Fibroblast of lung (primary cell): ENCODE measurements around the gene SUSD1. TPM values are rescaled to one million over a fixed set of nuclear protein-coding genes. Genes with fewer than 3 reads are reported as not detected.
"Not testable (repeated sequence)": the region's sequence is repeated elsewhere in the genome, so short reads cannot be mapped to it uniquely, and the experiment has no call there.

ENCODE experiments used
- DNase-seq, 2 donors: peaks; one replicate each; pipeline versions ENCODE4 v3.0.0 to v3.0.0-alpha.2; 2010; ENCODE audit warnings: low read depth in 2 of 2
- H2AFZ ChIP-seq: 2 replicates; pipeline ENCODE4 v1.5.1; 2012; ENCODE audit warnings: low read length, control low read depth, inconsistent platforms
- H3K27ac ChIP-seq: 2 replicates; pipeline ENCODE4 v1.5.1; 2011; ENCODE audit warnings: low read length, control low read depth; ENCODE audit not compliant: insufficient read depth
- H3K27me3 ChIP-seq: 2 replicates; pipeline ENCODE4 v1.5.1; 2011; ENCODE audit warnings: mild to moderate bottlenecking, low read length; ENCODE audit not compliant: control insufficient read depth, insufficient read depth
- H3K36me3 ChIP-seq: 2 replicates; pipeline ENCODE4 v1.5.1; 2011; ENCODE audit warnings: low read length; ENCODE audit not compliant: control insufficient read depth, insufficient read depth
- H3K4me1 ChIP-seq: 2 replicates; pipeline ENCODE4 v1.5.1; 2011; ENCODE audit warnings: low read length; ENCODE audit not compliant: control insufficient read depth, insufficient read depth; ENCODE audit errors: extremely low read depth
- H3K4me2 ChIP-seq: 2 replicates; pipeline ENCODE4 v1.5.1; 2011; ENCODE audit warnings: low read length, control low read depth; ENCODE audit not compliant: insufficient read depth; ENCODE audit errors: extremely low read depth
- H3K4me3 ChIP-seq, 4 experiments: fragments of 200-600 bp in 1 of 4; sonication (generic) in 1 of 4; replicated peaks in 1 of 4; 2 replicates each; pipeline ENCODE4 v1.5.1; 2011 to 2016; ENCODE audit warnings: low read length in 4 of 4, low read depth in 3 of 4, mild to moderate bottlenecking in 3 of 4, control low read depth in 2 of 4, inconsistent platforms in 1 of 4, mixed read lengths in 1 of 4; ENCODE audit not compliant: insufficient read depth in 1 of 4; ENCODE audit errors: control extremely low read depth in 1 of 4
- H3K79me2 ChIP-seq: 2 replicates; pipeline ENCODE4 v1.5.1; 2012; ENCODE audit warnings: mild to moderate bottlenecking, low read length, inconsistent platforms; ENCODE audit not compliant: control insufficient read depth, insufficient read depth
- H3K9ac ChIP-seq: 2 replicates; pipeline ENCODE4 v1.5.1; 2011; ENCODE audit warnings: mild to moderate bottlenecking, low read length, control low read depth; ENCODE audit not compliant: insufficient read depth
- H3K9me3 ChIP-seq: 2 replicates; pipeline ENCODE4 v1.5.1; 2012; ENCODE audit warnings: low read depth, low read length; ENCODE audit not compliant: control insufficient read depth, insufficient read depth
- H4K20me1 ChIP-seq: 2 replicates; pipeline ENCODE4 v1.5.1; 2011; ENCODE audit warnings: low read length; ENCODE audit not compliant: control insufficient read depth, insufficient read depth; ENCODE audit errors: extremely low read depth
- EZH2 ChIP-seq: IDR thresholded peaks from 2 replicates; pipeline ENCODE4 v1.5.1; 2012; ENCODE audit warnings: low read length, control low read depth, mild to moderate bottlenecking; ENCODE audit errors: missing control alignments
- polyA plus RNA-seq, 2 donors: library from polyadenylated mRNA; depleted of rRNA in 1 of 2; stranded (reverse) in 1 of 2; unstranded in 1 of 2; fragments of >200 nt; gene quantifications; 2 replicates each; pipeline ENCODE4 v1.2.1, GENCODE V29; 2011 to 2012; ENCODE audit warnings: missing spikeins in 1 of 2
- total RNA-seq: library from RNA; depleted of rRNA; stranded (reverse); fragments of >200 nt; gene quantifications from 2 replicates; pipeline ENCODE4 v1.2.1, GENCODE V29; 2014
- TF ChIP-seq, protein P1 (sequence below), 2 donors: IDR thresholded peaks in 1 of 2; conservative IDR thresholded peaks in 1 of 2; 1 replicate in 1 of 2; 2 replicates in 1 of 2; pipeline ENCODE4 v1.5.1; 2011 to 2012; ENCODE audit warnings: low read length in 2 of 2, control low read depth in 1 of 2, inconsistent platforms in 1 of 2, low read depth in 1 of 2, mild to moderate bottlenecking in 1 of 2

The SUSD1 gene
- total and polyA plus RNA-seq, 2 donors (not counting 1 experiment from before 2014, with no cell fraction given) = 27.4 to 28.6 TPM

- Histone ChIP-seq H3K36me3 (no peaks in the 10 kb centered on the region), H3K27me3 (no peaks in the 10 kb centered on the region), H3K4me3 (no peak overlapping the region), H2AFZ (no peak overlapping the region), H3K4me2 (peak overlapping the region; percentile 11), H3K4me1 (peaks cover 14% of the 10 kb centered on the region), H3K27ac (peak overlapping the region; percentile 94), H3K79me2 (no peaks in the 10 kb centered on the region), H3K9me3 (no peaks in the 10 kb centered on the region), H4K20me1 (no peaks in the 10 kb centered on the region), H3K9ac (peak overlapping the region; percentile 39)
- peak; percentile 88 to 92 for DNase-seq
- TF ChIP-seq EZH2 = no peak
- TF ChIP-seq, protein P1, sequence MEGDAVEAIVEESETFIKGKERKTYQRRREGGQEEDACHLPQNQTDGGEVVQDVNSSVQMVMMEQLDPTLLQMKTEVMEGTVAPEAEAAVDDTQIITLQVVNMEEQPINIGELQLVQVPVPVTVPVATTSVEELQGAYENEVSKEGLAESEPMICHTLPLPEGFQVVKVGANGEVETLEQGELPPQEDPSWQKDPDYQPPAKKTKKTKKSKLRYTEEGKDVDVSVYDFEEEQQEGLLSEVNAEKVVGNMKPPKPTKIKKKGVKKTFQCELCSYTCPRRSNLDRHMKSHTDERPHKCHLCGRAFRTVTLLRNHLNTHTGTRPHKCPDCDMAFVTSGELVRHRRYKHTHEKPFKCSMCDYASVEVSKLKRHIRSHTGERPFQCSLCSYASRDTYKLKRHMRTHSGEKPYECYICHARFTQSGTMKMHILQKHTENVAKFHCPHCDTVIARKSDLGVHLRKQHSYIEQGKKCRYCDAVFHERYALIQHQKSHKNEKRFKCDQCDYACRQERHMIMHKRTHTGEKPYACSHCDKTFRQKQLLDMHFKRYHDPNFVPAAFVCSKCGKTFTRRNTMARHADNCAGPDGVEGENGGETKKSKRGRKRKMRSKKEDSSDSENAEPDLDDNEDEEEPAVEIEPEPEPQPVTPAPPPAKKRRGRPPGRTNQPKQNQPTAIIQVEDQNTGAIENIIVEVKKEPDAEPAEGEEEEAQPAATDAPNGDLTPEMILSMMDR (conservative IDR thresholded peaks at IDR 0.05 in 1 of 2, IDR thresholded peaks at IDR 0.05 in 1 of 2; ENCODE audit: low read depth in 1 of 2, low read length in 2 of 2) = peak; percentile 97 to 99
Observed at GRCh38 chr9:112074250-112075008, 100.7 kb downstream of the SUSD1 start.

DNA sequence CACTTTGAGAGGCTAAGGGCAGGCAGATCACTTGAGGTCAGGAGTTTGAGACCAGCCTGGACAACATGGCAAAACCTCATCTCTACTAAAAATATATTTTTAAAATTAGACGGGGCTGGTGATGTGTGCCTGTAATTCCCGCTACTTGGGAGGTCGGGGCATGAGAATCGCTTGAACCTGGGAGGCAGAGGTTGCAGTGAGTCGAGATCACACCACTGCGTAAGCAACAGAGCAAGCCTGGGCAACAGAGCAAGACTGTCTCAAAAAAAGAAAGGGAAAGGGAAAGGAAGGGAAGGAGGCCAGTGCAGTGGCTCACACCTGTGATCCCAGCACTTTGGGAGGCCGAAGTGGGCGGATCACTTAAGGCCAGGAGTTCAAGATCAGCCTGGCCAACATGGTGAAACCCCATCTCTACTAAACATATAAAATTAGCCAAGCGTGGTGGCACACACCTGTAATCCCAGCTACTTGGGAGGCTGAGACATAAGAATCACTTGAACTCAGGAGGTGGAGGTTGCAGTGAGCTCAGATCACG is 101.4 kb downstream of the SUSD1 start:
- not testable (repeated sequence) for H3K4me3 ChIP-seq, H3K36me3 ChIP-seq, H3K4me2 ChIP-seq, H2AFZ ChIP-seq, H3K79me2 ChIP-seq, H3K27me3 ChIP-seq, H3K9me3 ChIP-seq, H4K20me1 ChIP-seq
- peak overlapping the region; percentile 29 for H3K9ac ChIP-seq
- H3K27ac ChIP-seq = peak overlapping the region; percentile 94
- H3K4me1 ChIP-seq = peaks cover 14% of the 10 kb centered on the region
- peak in 1 of 2 donors; percentile 14 for DNase-seq

DNA sequence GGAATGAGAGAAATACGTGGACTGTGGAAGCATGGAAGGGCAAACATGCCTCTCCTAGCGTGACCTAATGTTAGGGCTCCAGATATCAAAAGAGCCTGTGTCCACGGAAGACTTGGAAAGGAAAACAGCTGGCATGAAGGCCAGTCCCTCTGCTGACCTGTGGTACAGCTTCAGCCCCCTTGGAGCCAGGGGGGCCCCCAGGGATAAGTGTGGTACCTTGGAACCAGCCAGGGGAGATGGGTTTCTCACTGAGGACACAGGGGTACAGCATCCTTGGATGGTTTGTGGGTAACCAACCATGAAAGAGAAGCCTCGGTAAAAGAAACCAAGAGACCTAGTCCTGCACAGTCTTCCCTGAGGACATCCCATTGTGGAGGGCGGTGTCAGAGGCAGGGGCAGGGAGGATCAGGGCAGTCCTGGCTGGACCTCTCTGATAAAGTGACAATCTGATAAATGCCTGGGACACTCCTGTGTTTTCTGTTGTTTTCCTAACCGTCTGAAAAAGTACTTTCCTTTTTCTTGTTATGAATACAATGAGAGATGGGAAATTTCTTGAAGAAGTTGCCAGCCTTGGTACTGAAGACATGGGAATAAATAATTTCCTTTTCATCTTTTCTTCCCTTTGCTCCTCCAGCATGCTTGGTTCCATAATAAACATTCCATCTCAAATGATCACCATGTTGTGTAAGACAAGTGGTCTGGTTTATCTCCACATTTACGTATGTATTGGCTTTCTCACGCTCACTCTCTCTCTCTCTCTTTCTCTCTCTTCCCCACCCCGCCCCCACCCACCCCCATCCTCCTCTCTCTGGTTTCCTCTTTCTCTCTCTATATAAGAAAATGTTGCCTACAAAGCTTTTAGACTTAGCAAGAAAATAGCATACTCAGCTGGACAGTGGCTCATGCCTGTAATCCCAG is 102.1 kb downstream of the SUSD1 start:
- Histone ChIP-seq H3K9me3 (no peaks in the 10 kb centered on the region), H3K36me3 (no peaks in the 10 kb centered on the region), H3K9ac (peak overlapping the region; percentile 51), H2AFZ (no peak overlapping the region), H3K4me3 (no peak overlapping the region), H3K27ac (peak overlapping the region; percentile 94), H3K27me3 (no peaks in the 10 kb centered on the region), H3K4me1 (peaks cover 14% of the 10 kb centered on the region), H3K79me2 (no peaks in the 10 kb centered on the region), H3K4me2 (peak overlapping the region; percentile 9), H4K20me1 (no peaks in the 10 kb centered on the region)
- no peak for TF ChIP-seq EZH2
- TF ChIP-seq, protein P1 (conservative IDR thresholded peaks at IDR 0.05 in 1 of 2, IDR thresholded peaks at IDR 0.05 in 1 of 2; ENCODE audit: low read depth in 1 of 2, low read length in 2 of 2) = no peak
- peak; percentile 91 to 96 for DNase-seq
